DOHH2 (cell line): ENCODE results near the gene RUFY1.
"Not testable (repeated sequence)": the region's sequence is repeated elsewhere in the genome, so short reads cannot be mapped to it uniquely, and the experiment has no call there.

Source experiments
- EZH2phosphoT487 ChIP-seq: fragments of 200-600 bp; sonication (generic); IDR thresholded peaks from 2 replicates; pipeline ENCODE4 v1.6.1; 2017; ENCODE audit warnings: borderline replicate concordance, mild to moderate bottlenecking, antibody characterized with exemption, low read length, moderate library complexity, mixed read lengths
- TF ChIP-seq, protein P1 (sequence below): fragments of 200-600 bp; sonication (generic); IDR thresholded peaks from one replicate; pipeline ENCODE4 v1.5.1; 2014; ENCODE audit warnings: antibody characterized with exemption, mild to moderate bottlenecking, low read depth, low read length; ENCODE audit not compliant: poor library complexity, severe bottlenecking

GRCh38 chr5:179515501-179515900 is 34.9 kb upstream of the RUFY1 start:
- TF ChIP-seq, protein P1, sequence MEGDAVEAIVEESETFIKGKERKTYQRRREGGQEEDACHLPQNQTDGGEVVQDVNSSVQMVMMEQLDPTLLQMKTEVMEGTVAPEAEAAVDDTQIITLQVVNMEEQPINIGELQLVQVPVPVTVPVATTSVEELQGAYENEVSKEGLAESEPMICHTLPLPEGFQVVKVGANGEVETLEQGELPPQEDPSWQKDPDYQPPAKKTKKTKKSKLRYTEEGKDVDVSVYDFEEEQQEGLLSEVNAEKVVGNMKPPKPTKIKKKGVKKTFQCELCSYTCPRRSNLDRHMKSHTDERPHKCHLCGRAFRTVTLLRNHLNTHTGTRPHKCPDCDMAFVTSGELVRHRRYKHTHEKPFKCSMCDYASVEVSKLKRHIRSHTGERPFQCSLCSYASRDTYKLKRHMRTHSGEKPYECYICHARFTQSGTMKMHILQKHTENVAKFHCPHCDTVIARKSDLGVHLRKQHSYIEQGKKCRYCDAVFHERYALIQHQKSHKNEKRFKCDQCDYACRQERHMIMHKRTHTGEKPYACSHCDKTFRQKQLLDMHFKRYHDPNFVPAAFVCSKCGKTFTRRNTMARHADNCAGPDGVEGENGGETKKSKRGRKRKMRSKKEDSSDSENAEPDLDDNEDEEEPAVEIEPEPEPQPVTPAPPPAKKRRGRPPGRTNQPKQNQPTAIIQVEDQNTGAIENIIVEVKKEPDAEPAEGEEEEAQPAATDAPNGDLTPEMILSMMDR, result not testable (repeated sequence)
- TF ChIP-seq EZH2phosphoT487, result not testable (repeated sequence)
